Measurements from ENCODE around the gene HS6ST2.

The HS6ST2 gene

GRCh38 chrX:132740316-132741123 lies 217.9 kb downstream of the HS6ST2 start:
- DNase-seq = peak in 1 of 2 experiments; percentile 2

- no peak for DNase-seq
Observed at GRCh38 chrX:132738951-132739350, 219.5 kb downstream of the HS6ST2 start.

- no peak for DNase-seq
Observed at GRCh38 chrX:132737743-132738142, 220.7 kb downstream of the HS6ST2 start.

- no peak for DNase-seq
Observed at GRCh38 chrX:132732236-132732635, 226.2 kb downstream of the HS6ST2 start.

GRCh38 chrX:132730726-132731125 lies 227.7 kb downstream of the HS6ST2 start:
- DNase-seq = no peak

GRCh38 chrX:132730266-132730665 lies 228.2 kb downstream of the HS6ST2 start:
- DNase-seq = no peak

- no peak for DNase-seq
Observed at GRCh38 chrX:132728296-132728695, 230.1 kb downstream of the HS6ST2 start.

GRCh38 chrX:132718431-132718958 lies 239.9 kb downstream of the HS6ST2 start:
- DNase-seq = no peak

GRCh38 chrX:132716006-132716405 lies 242.4 kb downstream of the HS6ST2 start:
- no peak for DNase-seq

GRCh38 chrX:132714913-132715312 lies 243.5 kb downstream of the HS6ST2 start:
- no peak for DNase-seq

- no peak for DNase-seq
Observed at GRCh38 chrX:132712350-132712749, 246.1 kb downstream of the HS6ST2 start.

- no peak for DNase-seq
Observed at GRCh38 chrX:132710656-132711155, 247.7 kb downstream of the HS6ST2 start.

- DNase-seq = no peak
Observed at GRCh38 chrX:132708529-132708928, 249.9 kb downstream of the HS6ST2 start.

- DNase-seq = no peak
Observed at GRCh38 chrX:132704769-132705168, 253.7 kb downstream of the HS6ST2 start.

GRCh38 chrX:132694382-132694781 lies 264.0 kb downstream of the HS6ST2 start:
- no peak for DNase-seq

- no peak for DNase-seq
Observed at GRCh38 chrX:132692526-132692925, 265.9 kb downstream of the HS6ST2 start.

GRCh38 chrX:132692066-132692465 lies 266.4 kb downstream of the HS6ST2 start:
- no peak for DNase-seq

- no peak for DNase-seq
Observed at GRCh38 chrX:132689612-132690563, 268.5 kb downstream of the HS6ST2 start.

- no peak for DNase-seq
Observed at GRCh38 chrX:132685276-132685675, 273.2 kb downstream of the HS6ST2 start.

- DNase-seq = no peak
Observed at GRCh38 chrX:132677233-132677716, 281.2 kb downstream of the HS6ST2 start.

GRCh38 chrX:132676561-132677186 lies 281.8 kb downstream of the HS6ST2 start:
- DNase-seq = peak in 1 of 2 experiments; percentile 2

GRCh38 chrX:132676102-132676501 lies 282.3 kb downstream of the HS6ST2 start:
- DNase-seq = no peak

- no peak for DNase-seq
Observed at GRCh38 chrX:132673331-132673730, 285.1 kb downstream of the HS6ST2 start.

Data from NCI-H526 (cell line).